Measurements from ENCODE around the gene BUD31.

The BUD31 gene

DNA sequence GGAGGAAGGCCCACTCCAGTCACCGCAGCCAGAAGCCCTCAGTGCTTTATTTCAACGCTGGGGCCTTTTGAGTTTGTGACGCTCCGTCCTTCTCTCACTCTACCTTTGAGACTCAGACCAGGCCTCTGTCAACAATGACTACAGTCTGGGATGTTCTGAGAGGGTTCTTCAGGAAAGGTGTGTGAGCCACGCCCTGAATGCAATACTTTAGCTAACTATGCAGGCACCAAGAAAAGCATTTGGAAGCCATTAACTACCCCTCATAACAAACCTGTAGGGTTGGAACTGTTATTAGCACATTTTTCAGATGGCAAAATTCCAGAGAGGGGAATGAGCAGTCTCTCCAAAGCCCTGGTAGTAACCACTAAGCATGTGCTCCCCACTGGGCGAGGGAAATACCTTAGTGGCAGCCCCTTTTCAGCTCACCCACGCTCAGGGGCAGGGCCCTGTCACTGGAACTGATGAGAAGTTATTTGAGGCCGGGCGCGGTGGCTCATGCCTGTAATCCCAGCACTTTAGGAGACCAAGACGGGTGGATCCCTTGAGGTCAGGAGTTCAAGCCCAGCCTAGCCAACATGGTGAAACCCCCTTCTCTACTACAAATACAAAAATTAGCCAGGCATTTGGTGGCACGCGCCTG lies 39.9 kb upstream of the BUD31 start (continued):
- TF ChIP-seq FEZF1 (tag by site-specific recombination; IDR thresholded peaks at IDR 0.05) (0 out of 2 replicates have a peak, but pooled peaks have one; percentile 17), KLF1 (tag by site-specific recombination; IDR thresholded peaks at IDR 0.05) (peak; percentile 82), ZNF138 (tag by site-specific recombination; IDR thresholded peaks at IDR 0.05; ENCODE audit: borderline replicate concordance) (no peak)
- TF ChIP-seq, protein P1, sequence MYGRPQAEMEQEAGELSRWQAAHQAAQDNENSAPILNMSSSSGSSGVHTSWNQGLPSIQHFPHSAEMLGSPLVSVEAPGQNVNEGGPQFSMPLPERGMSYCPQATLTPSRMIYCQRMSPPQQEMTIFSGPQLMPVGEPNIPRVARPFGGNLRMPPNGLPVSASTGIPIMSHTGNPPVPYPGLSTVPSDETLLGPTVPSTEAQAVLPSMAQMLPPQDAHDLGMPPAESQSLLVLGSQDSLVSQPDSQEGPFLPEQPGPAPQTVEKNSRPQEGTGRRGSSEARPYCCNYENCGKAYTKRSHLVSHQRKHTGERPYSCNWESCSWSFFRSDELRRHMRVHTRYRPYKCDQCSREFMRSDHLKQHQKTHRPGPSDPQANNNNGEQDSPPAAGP (tag by site-specific recombination; IDR thresholded peaks at IDR 0.05), result peak; percentile 32; the same call in 1 of the 2 replicates

DNA sequence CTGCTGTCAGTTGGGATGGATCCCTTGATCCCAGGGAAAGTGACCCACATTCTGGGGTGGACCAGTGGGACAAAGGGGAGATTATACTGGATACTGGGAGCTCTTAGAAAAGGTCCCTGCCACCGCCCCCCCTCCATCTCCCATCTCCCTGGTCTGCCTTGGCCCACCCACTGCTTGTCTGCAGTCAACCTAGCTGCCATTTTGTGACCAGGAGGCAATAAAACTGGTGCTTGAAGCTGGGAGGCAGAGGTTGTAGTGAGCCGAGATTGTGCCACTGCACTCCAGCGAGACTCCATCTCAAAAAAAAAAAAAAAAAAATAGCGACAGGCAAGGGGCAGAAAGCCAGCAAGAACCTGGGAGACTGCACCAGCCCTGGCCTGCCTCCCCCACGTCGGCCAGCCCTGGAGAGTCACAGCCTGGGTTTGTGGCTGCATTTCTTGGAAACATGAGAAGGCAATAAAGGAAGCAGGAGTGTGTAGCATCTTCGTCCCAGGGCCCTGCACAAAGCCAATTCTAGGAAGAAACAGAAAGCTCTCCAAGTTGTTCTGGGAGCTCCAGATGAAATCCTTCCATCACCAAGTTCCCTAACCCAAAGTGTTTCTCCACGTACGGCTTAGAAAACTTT lies 38.9 kb upstream of the BUD31 start:
- H3K9me3 ChIP-seq (ENCODE audit: control insufficient read depth, insufficient read depth, low read depth, low read length), result no peaks in the 10 kb centered on the region
- ChIA-PET CTCF (no interaction called here), POLR2A (no interaction called here)
- H3K4me3 ChIP-seq (ENCODE audit: low read depth, low read length), result no peak overlapping the region
- no peak overlapping the region for H3K27ac ChIP-seq (ENCODE audit: extremely low read depth, low read depth, low read length)
- H3K36me3 ChIP-seq (ENCODE audit: control insufficient read depth in 2 of 2, insufficient read depth in 1 of 2, low read length in 2 of 2), result peaks cover 11 to 22% of the 10 kb centered on the region in 2 experiments
- no peaks in the 10 kb centered on the region for H3K4me1 ChIP-seq (ENCODE audit: control insufficient read depth, insufficient read depth, low read length)
- TF ChIP-seq, protein P2, sequence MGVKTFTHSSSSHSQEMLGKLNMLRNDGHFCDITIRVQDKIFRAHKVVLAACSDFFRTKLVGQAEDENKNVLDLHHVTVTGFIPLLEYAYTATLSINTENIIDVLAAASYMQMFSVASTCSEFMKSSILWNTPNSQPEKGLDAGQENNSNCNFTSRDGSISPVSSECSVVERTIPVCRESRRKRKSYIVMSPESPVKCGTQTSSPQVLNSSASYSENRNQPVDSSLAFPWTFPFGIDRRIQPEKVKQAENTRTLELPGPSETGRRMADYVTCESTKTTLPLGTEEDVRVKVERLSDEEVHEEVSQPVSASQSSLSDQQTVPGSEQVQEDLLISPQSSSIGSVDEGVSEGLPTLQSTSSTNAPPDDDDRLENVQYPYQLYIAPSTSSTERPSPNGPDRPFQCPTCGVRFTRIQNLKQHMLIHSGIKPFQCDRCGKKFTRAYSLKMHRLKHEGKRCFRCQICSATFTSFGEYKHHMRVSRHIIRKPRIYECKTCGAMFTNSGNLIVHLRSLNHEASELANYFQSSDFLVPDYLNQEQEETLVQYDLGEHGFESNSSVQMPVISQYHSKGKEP (tag by site-specific recombination; IDR thresholded peaks at IDR 0.05), result peak; percentile 49; the same call in 1 of the 2 replicates
- TF ChIP-seq, protein P1 (tag by site-specific recombination; IDR thresholded peaks at IDR 0.05), result no peak
- TF ChIP-seq ZNF211 (tag by site-specific recombination; IDR thresholded peaks at IDR 0.05; ENCODE audit: low read depth) (no peak), ZNF112 (tag by site-specific recombination; IDR thresholded peaks at IDR 0.05) (no peak), ZSCAN30 (tag by site-specific recombination; IDR thresholded peaks at IDR 0.05) (peak; percentile 69; the same call in 1 of the 2 replicates), ZBTB20 (tag by site-specific recombination; IDR thresholded peaks at IDR 0.05) (peak; percentile 46), ZNF354C (tag by site-specific recombination; IDR thresholded peaks at IDR 0.05; ENCODE audit: borderline replicate concordance, low read depth) (no peak), MEIS1 (CRISPR knock-in tag; IDR thresholded peaks at IDR 0.05; ENCODE audit: borderline replicate concordance) (no peak), SCRT2 (tag by site-specific recombination; IDR thresholded peaks at IDR 0.05) (no peak), ZNF626 (tag by site-specific recombination; IDR thresholded peaks at IDR 0.05) (no peak), ZNF169 (tag by site-specific recombination; IDR thresholded peaks at IDR 0.05) (no peak), ZXDB (tag by site-specific recombination; IDR thresholded peaks at IDR 0.05) (no peak), KLF10 (tag by site-specific recombination; IDR thresholded peaks at IDR 0.05) (no peak), GLIS1 (tag by site-specific recombination; IDR thresholded peaks at IDR 0.05) (peak; percentile 97), GLIS2 (tag by site-specific recombination; IDR thresholded peaks at IDR 0.05) (peak; percentile 78), KLF8 (tag by site-specific recombination; IDR thresholded peaks at IDR 0.05) (0 out of 2 replicates have a peak, but pooled peaks have one; percentile 16), BCL11B (tag by site-specific recombination; IDR thresholded peaks at IDR 0.05; ENCODE audit: low read depth) (no peak), ZNF664 (tag by site-specific recombination; IDR thresholded peaks at IDR 0.05) (no peak)
- TF ChIP-seq, protein P3, sequence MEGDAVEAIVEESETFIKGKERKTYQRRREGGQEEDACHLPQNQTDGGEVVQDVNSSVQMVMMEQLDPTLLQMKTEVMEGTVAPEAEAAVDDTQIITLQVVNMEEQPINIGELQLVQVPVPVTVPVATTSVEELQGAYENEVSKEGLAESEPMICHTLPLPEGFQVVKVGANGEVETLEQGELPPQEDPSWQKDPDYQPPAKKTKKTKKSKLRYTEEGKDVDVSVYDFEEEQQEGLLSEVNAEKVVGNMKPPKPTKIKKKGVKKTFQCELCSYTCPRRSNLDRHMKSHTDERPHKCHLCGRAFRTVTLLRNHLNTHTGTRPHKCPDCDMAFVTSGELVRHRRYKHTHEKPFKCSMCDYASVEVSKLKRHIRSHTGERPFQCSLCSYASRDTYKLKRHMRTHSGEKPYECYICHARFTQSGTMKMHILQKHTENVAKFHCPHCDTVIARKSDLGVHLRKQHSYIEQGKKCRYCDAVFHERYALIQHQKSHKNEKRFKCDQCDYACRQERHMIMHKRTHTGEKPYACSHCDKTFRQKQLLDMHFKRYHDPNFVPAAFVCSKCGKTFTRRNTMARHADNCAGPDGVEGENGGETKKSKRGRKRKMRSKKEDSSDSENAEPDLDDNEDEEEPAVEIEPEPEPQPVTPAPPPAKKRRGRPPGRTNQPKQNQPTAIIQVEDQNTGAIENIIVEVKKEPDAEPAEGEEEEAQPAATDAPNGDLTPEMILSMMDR (tag by site-specific recombination; IDR thresholded peaks at IDR 0.05), result no peak
- TF ChIP-seq, protein P4, sequence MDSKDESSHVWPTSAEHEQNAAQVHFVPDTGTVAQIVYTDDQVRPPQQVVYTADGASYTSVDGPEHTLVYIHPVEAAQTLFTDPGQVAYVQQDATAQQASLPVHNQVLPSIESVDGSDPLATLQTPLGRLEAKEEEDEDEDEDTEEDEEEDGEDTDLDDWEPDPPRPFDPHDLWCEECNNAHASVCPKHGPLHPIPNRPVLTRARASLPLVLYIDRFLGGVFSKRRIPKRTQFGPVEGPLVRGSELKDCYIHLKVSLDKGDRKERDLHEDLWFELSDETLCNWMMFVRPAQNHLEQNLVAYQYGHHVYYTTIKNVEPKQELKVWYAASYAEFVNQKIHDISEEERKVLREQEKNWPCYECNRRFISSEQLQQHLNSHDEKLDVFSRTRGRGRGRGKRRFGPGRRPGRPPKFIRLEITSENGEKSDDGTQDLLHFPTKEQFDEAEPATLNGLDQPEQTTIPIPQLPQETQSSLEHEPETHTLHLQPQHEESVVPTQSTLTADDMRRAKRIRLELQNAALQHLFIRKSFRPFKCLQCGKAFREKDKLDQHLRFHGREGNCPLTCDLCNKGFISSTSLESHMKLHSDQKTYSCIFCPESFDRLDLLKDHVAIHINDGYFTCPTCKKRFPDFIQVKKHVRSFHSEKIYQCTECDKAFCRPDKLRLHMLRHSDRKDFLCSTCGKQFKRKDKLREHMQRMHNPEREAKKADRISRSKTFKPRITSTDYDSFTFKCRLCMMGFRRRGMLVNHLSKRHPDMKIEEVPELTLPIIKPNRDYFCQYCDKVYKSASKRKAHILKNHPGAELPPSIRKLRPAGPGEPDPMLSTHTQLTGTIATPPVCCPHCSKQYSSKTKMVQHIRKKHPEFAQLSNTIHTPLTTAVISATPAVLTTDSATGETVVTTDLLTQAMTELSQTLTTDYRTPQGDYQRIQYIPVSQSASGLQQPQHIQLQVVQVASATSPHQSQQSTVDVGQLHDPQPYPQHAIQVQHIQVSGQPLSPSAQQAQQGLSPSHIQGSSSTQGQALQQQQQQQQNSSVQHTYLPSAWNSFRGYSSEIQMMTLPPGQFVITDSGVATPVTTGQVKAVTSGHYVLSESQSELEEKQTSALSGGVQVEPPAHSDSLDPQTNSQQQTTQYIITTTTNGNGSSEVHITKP (tag by site-specific recombination; IDR thresholded peaks at IDR 0.05), result 0 out of 2 replicates have a peak, but pooled peaks have one; percentile 22
- TF ChIP-seq, protein P5, sequence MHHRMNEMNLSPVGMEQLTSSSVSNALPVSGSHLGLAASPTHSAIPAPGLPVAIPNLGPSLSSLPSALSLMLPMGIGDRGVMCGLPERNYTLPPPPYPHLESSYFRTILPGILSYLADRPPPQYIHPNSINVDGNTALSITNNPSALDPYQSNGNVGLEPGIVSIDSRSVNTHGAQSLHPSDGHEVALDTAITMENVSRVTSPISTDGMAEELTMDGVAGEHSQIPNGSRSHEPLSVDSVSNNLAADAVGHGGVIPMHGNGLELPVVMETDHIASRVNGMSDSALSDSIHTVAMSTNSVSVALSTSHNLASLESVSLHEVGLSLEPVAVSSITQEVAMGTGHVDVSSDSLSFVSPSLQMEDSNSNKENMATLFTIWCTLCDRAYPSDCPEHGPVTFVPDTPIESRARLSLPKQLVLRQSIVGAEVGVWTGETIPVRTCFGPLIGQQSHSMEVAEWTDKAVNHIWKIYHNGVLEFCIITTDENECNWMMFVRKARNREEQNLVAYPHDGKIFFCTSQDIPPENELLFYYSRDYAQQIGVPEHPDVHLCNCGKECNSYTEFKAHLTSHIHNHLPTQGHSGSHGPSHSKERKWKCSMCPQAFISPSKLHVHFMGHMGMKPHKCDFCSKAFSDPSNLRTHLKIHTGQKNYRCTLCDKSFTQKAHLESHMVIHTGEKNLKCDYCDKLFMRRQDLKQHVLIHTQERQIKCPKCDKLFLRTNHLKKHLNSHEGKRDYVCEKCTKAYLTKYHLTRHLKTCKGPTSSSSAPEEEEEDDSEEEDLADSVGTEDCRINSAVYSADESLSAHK (tag by site-specific recombination; IDR thresholded peaks at IDR 0.05), result no peak

Data from HEK293 (cell line).